ENCODE measurements around the gene GLCE.

Gene GLCE

GRCh38 chr15:69302929-69303328 lies 142.5 kb downstream of the GLCE start:
- TF ChIP-seq CTCF (IDR thresholded peaks at IDR 0.05) = no peak
- H3K36me3 ChIP-seq = no peaks in the 10 kb centered on the region
- no peak overlapping the region for H3K4me3 ChIP-seq (ENCODE audit: low read depth in 1 of 2, low read length in 1 of 2)
- H3K27ac ChIP-seq = no peak overlapping the region
- peaks cover 11 to 14% of the 10 kb centered on the region in 2 experiments for H3K4me1 ChIP-seq (ENCODE audit: control insufficient read depth in 1 of 2, insufficient read depth in 1 of 2, low read depth in 1 of 2, low read length in 1 of 2)
- peaks cover 35% of the 10 kb centered on the region for H3K27me3 ChIP-seq
- no peaks in the 10 kb centered on the region for H3K9me3 ChIP-seq

- H3K9me3 ChIP-seq = no peaks in the 10 kb centered on the region
- no peaks in the 10 kb centered on the region for H3K36me3 ChIP-seq
- H3K27me3 ChIP-seq = peaks cover 28% of the 10 kb centered on the region
- no peak for TF ChIP-seq CTCF (IDR thresholded peaks at IDR 0.05)
- H3K4me1 ChIP-seq (ENCODE audit: control insufficient read depth in 1 of 2, insufficient read depth in 1 of 2, low read depth in 1 of 2, low read length in 1 of 2) = peaks cover 11 to 14% of the 10 kb centered on the region in 2 experiments
- no peak overlapping the region for H3K27ac ChIP-seq
- H3K4me3 ChIP-seq (ENCODE audit: low read depth in 1 of 2, low read length in 1 of 2) = no peak overlapping the region
Observed at GRCh38 chr15:69303337-69304181, 143.1 kb downstream of the GLCE start.

GRCh38 chr15:69304182-69304545 lies 143.7 kb downstream of the GLCE start:
- Histone ChIP-seq H3K36me3 (no peaks in the 10 kb centered on the region), H3K27me3 (peaks cover 22% of the 10 kb centered on the region), H3K4me3 (ENCODE audit: low read depth in 1 of 2, low read length in 1 of 2) (no peak overlapping the region), H3K4me1 (ENCODE audit: control insufficient read depth in 1 of 2, insufficient read depth in 1 of 2, low read depth in 1 of 2, low read length in 1 of 2) (peaks cover 9 to 11% of the 10 kb centered on the region in 2 experiments), H3K27ac (no peak overlapping the region), H3K9me3 (no peaks in the 10 kb centered on the region)
- TF ChIP-seq CTCF (IDR thresholded peaks at IDR 0.05) = no peak

DNA sequence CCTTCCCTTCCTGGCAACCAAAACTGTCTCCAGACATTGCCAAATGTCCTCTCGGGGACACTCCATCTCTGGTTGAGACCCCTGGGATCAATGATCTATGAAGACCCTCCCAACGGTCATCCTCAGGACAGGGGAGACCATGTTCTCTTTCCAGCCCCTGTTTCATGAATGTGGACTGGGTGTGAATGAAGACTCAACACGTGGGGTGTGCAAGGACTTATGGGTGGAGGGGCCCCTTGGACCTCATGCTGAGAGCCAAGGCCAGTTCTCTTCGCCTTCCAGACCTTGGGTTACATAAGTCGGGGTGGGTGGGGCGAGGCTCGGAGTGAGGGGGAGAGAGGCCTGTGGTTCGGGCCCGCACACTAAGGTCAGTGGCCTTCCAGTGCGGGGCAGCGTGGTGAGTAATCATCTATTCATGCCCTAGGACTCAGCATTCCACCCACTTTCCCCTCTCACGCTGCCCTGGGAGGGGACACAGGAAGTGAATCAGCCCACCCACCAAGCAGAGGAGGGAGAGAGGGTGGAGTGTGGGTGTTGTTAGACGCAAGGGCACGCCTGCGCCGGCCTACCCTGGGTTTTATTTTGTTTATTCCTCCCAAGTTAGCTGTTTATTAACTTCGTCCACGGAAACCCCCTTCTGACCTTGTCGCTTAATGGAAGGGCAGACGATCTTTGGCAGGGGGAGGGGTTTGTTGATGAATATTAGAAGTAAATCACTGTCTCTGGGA lies 144.9 kb downstream of the GLCE start:
- Histone ChIP-seq H3K27ac (no peak overlapping the region), H3K4me1 (ENCODE audit: control insufficient read depth in 1 of 2, insufficient read depth in 1 of 2, low read depth in 1 of 2, low read length in 1 of 2) (no peaks in the 10 kb centered on the region), H3K9me3 (no peaks in the 10 kb centered on the region), H3K27me3 (peaks cover 10% of the 10 kb centered on the region), H3K4me3 (ENCODE audit: low read depth in 1 of 2, low read length in 1 of 2) (no peak overlapping the region), H3K36me3 (no peaks in the 10 kb centered on the region)
- no peak for TF ChIP-seq CTCF (IDR thresholded peaks at IDR 0.05)

GRCh38 chr15:69305933-69306568 lies 145.6 kb downstream of the GLCE start:
- no peak overlapping the region for H3K4me3 ChIP-seq (ENCODE audit: low read depth in 1 of 2, low read length in 1 of 2)
- H3K27ac ChIP-seq = no peak overlapping the region
- H3K36me3 ChIP-seq = no peaks in the 10 kb centered on the region
- H3K9me3 ChIP-seq = no peaks in the 10 kb centered on the region
- H3K27me3 ChIP-seq = peaks cover 6% of the 10 kb centered on the region
- no peak for TF ChIP-seq CTCF (IDR thresholded peaks at IDR 0.05)
- H3K4me1 ChIP-seq (ENCODE audit: control insufficient read depth in 1 of 2, insufficient read depth in 1 of 2, low read depth in 1 of 2, low read length in 1 of 2) = no peaks in the 10 kb centered on the region
